Fibroblast of skin of right biceps (primary cell): ENCODE data around the gene ACBD4.

Experiments used
- DNase-seq: peaks from one replicate; pipeline ENCODE4 v3.0.0-alpha.2; 2013

The ACBD4 gene

GRCh38 chr17:45138911-45139532 lies 3.5 kb downstream of the ACBD4 start:
- DNase-seq: no peak

GRCh38 chr17:45139533-45139920 lies 4.0 kb downstream of the ACBD4 start:
- DNase-seq: no peak

GRCh38 chr17:45143094-45143670 lies 7.7 kb downstream of the ACBD4 start:
- DNase-seq: no peak

- peak; percentile 92 for DNase-seq
These were observed 8.3 kb downstream of the ACBD4 start for GRCh38 chr17:45143767-45144198.

GRCh38 chr17:45144199-45145034 lies 8.9 kb downstream of the ACBD4 start:
- DNase-seq: no peak

GRCh38 chr17:45145035-45145389 lies 9.5 kb downstream of the ACBD4 start:
- no peak for DNase-seq

GRCh38 chr17:45146166-45146565 lies 10.7 kb downstream of the ACBD4 start:
- DNase-seq: no peak

GRCh38 chr17:45146592-45146889 lies 11.1 kb downstream of the ACBD4 start:
- no peak for DNase-seq

- peak; percentile 82 for DNase-seq
These were observed 11.5 kb downstream of the ACBD4 start for GRCh38 chr17:45146890-45147580.

- DNase-seq: peak; percentile 98
These were observed 12.2 kb downstream of the ACBD4 start for GRCh38 chr17:45147581-45148182.

- DNase-seq: peak; percentile 100
These were observed 12.9 kb downstream of the ACBD4 start, which contains the start of gene HEXIM1 for GRCh38 chr17:45148183-45149036. HEXIM1 (plus strand) TSS chr17:45148475; CDS start chr17:45149191, 716 bp downstream.

GRCh38 chr17:45149037-45149668 lies 13.7 kb downstream of the ACBD4 start:
- DNase-seq: peak; percentile 86

GRCh38 chr17:45149669-45150664 lies 14.5 kb downstream of the ACBD4 start:
- peak; percentile 59 for DNase-seq

- no peak for DNase-seq
These were observed 15.7 kb downstream of the ACBD4 start for GRCh38 chr17:45150911-45151809.

GRCh38 chr17:45155029-45155428 lies 19.5 kb downstream of the ACBD4 start:
- DNase-seq: no peak

- no peak for DNase-seq
These were observed 20.0 kb downstream of the ACBD4 start for GRCh38 chr17:45155483-45155882.

- no peak for DNase-seq
These were observed 20.8 kb downstream of the ACBD4 start for GRCh38 chr17:45156242-45156641.

- peak; percentile 79 for DNase-seq
These were observed 25.2 kb downstream of the ACBD4 start for GRCh38 chr17:45160447-45161287.
